GM19324 (cell line): ENCODE data around the gene TET2.

ENCODE experiments used
- ATAC-seq: cut with Tn5 transposase; IDR thresholded peaks from one replicate; pipeline ENCODE4 v1.9.1; 2021; ENCODE audit warnings: mild to moderate bottlenecking, moderate library complexity; ENCODE audit not compliant: unreplicated experiment, low FRiP score

Gene TET2

GRCh38 chr4:105225500-105225899 lies 78.8 kb downstream of the TET2 start:
- no peak for ATAC-seq

GRCh38 chr4:105227054-105227453 lies 80.4 kb downstream of the TET2 start:
- no peak for ATAC-seq

GRCh38 chr4:105230287-105230686 lies 83.6 kb downstream of the TET2 start:
- ATAC-seq, result no peak

- no peak for ATAC-seq
Observed at GRCh38 chr4:105232374-105232773, 85.7 kb downstream of the TET2 start.

- no peak for ATAC-seq
Observed at GRCh38 chr4:105234582-105234981, 87.9 kb downstream of the TET2 start.

GRCh38 chr4:105236202-105236915 lies 89.7 kb downstream of the TET2 start:
- ATAC-seq, result peak; percentile 94

GRCh38 chr4:105236916-105237311 lies 90.2 kb downstream of the TET2 start:
- ATAC-seq, result peak; percentile 38

- no peak for ATAC-seq
Observed at GRCh38 chr4:105240037-105240436, 93.4 kb downstream of the TET2 start.

- ATAC-seq, result no peak
Observed at GRCh38 chr4:105241451-105241850, 94.8 kb downstream of the TET2 start.

- ATAC-seq, result no peak
Observed at GRCh38 chr4:105243446-105243845, 96.8 kb downstream of the TET2 start.

- no peak for ATAC-seq
Observed at GRCh38 chr4:105246712-105247111, 100.0 kb downstream of the TET2 start.

- ATAC-seq, result no peak
Observed at GRCh38 chr4:105248613-105249012, 101.9 kb downstream of the TET2 start.

GRCh38 chr4:105257817-105258495 lies 111.3 kb downstream of the TET2 start:
- ATAC-seq, result no peak

GRCh38 chr4:105265689-105266088 lies 119.0 kb downstream of the TET2 start:
- no peak for ATAC-seq

GRCh38 chr4:105267280-105267679 lies 120.6 kb downstream of the TET2 start:
- no peak for ATAC-seq

GRCh38 chr4:105272002-105272401 lies 125.3 kb downstream of the TET2 start:
- no peak for ATAC-seq

GRCh38 chr4:105273230-105273629 lies 126.6 kb downstream of the TET2 start:
- ATAC-seq, result no peak

- no peak for ATAC-seq
Observed at GRCh38 chr4:105274090-105274489, 127.4 kb downstream of the TET2 start.

GRCh38 chr4:105274504-105274903 lies 127.8 kb downstream of the TET2 start:
- ATAC-seq, result no peak

- ATAC-seq, result no peak
Observed at GRCh38 chr4:105276361-105277104, 129.9 kb downstream of the TET2 start.

- ATAC-seq, result no peak
Observed at GRCh38 chr4:105277702-105278101, 131.0 kb downstream of the TET2 start.
